Left lung (tissue), 10 donors: ENCODE results near the gene CCDC170. TPM values are rescaled to one million over a fixed set of nuclear protein-coding genes. Genes with fewer than 3 reads are reported as not detected.

Source experiments
- ATAC-seq: fragments of 200-7000 bp; cut with Tn5 transposase; one replicate; pipeline ENCODE4 v1.9.1; 2020; ENCODE audit warnings: moderate library complexity
- DNase-seq, 4 donors: peaks; one replicate each; pipeline ENCODE4 v3.0.0-alpha.2; 2013 to 2020
- H3K27ac ChIP-seq, 2 donors: fragments of 200-600 bp; sonication (generic) in 1 of 2; one replicate each; pipeline versions ENCODE4 v1.5.0 to v1.8.0; 2020 to 2021
- H3K27me3 ChIP-seq, 2 donors: fragments of 200-600 bp; sonication (generic) in 1 of 2; one replicate each; pipeline versions ENCODE4 v1.5.0 to v1.8.0; 2020 to 2021
- H3K36me3 ChIP-seq, 2 donors: fragments of 200-600 bp; sonication (generic) in 1 of 2; one replicate each; pipeline versions ENCODE4 v1.5.0 to v1.8.0; 2020 to 2021
- H3K4me1 ChIP-seq, 2 donors: fragments of 200-600 bp; one replicate each; pipeline ENCODE4 v1.8.0; 2021
- H3K4me3 ChIP-seq, 2 donors: fragments of 200-600 bp; sonication (generic) in 1 of 2; one replicate each; pipeline versions ENCODE4 v1.5.0 to v1.8.0; 2020 to 2021; ENCODE audit warnings: mild to moderate bottlenecking in 1 of 2
- H3K9me3 ChIP-seq, 2 donors: fragments of 200-600 bp; sonication (generic) in 1 of 2; one replicate each; pipeline versions ENCODE4 v1.5.0 to v1.8.0; 2020 to 2021
- CTCF ChIP-seq, 2 donors: fragments of 200-600 bp; sonication (generic) in 1 of 2; IDR thresholded peaks; one replicate each; pipeline versions ENCODE4 v1.5.0 to v1.8.0; 2021; ENCODE audit warnings: antibody characterized with exemption in 2 of 2
- intact Hi-C, 2 donors: fragments of 100-400 bp; cut with DNase I; formaldehyde crosslinking; loops; one replicate each; pipeline versions ENCODE4 v1.11.2 to v1.14.2; 2022
- polyA plus RNA-seq, 6 donors: library from polyadenylated mRNA; unstranded; fragments of 120-200 nt; gene quantifications; one replicate each; pipeline ENCODE4 v1.2.1, GENCODE V29; 2013; ENCODE audit not compliant: insufficient read length in 6 of 6
- total RNA-seq, 2 donors: library from RNA; stranded (reverse); fragmentation: NEBNext Ultra II Directional; extraction: Animal tissue kit (Norgen Biotek cat#: 25700); gene quantifications; one replicate each; pipeline ENCODE4 v1.2.1, GENCODE V29; 2021
- donor health status: DM: no; HTN: yes; CAD: no.
- donor health status: DM: no; HTN: no; CAD: no.

CCDC170 gene
- total and polyA plus RNA-seq, 8 donors = 1.3 to 8.2 (median 4.4) TPM

GRCh38 chr6:151624481-151624880, 130.7 kb downstream of the CCDC170 start:
- H3K4me1 ChIP-seq = no peaks in the 10 kb centered on the region
- H3K27ac ChIP-seq = no peak overlapping the region
- intact Hi-C loops = no loop called here
- DNase-seq (no peak), ATAC-seq (no peak)
- no peak overlapping the region for H3K4me3 ChIP-seq
- H3K36me3 ChIP-seq = no peaks in the 10 kb centered on the region
- H3K27me3 ChIP-seq = peaks cover 0 to 3% of the 10 kb centered on the region in 2 donors
- no peak for TF ChIP-seq CTCF (IDR thresholded peaks at IDR 0.05)
- no peaks in the 10 kb centered on the region for H3K9me3 ChIP-seq

GRCh38 chr6:151624900-151625536, 131.2 kb downstream of the CCDC170 start:
- H3K9me3 ChIP-seq = no peaks in the 10 kb centered on the region
- no peak overlapping the region for H3K4me3 ChIP-seq
- ATAC-seq (no peak), DNase-seq (no peak)
- no peaks in the 10 kb centered on the region for H3K4me1 ChIP-seq
- no peaks in the 10 kb centered on the region for H3K36me3 ChIP-seq
- TF ChIP-seq CTCF (IDR thresholded peaks at IDR 0.05) = no peak
- intact Hi-C loops = no loop called here
- no peak overlapping the region for H3K27ac ChIP-seq
- peaks cover 0 to 3% of the 10 kb centered on the region in 2 donors for H3K27me3 ChIP-seq

- peak; percentile 50 for ATAC-seq
- no peak for TF ChIP-seq CTCF (IDR thresholded peaks at IDR 0.05)
- DNase-seq = no peak
- peaks cover 0 to 3% of the 10 kb centered on the region in 2 donors for H3K27me3 ChIP-seq
- H3K36me3 ChIP-seq = no peaks in the 10 kb centered on the region
- intact Hi-C loops = no loop called here
- no peaks in the 10 kb centered on the region for H3K9me3 ChIP-seq
- H3K4me3 ChIP-seq = no peak overlapping the region
- H3K4me1 ChIP-seq = no peaks in the 10 kb centered on the region
- H3K27ac ChIP-seq = no peak overlapping the region
Observed at GRCh38 chr6:151627689-151628444, 134.1 kb downstream of the CCDC170 start.

- intact Hi-C loops = no loop called here
- Histone ChIP-seq H3K4me1 (no peaks in the 10 kb centered on the region), H3K36me3 (no peaks in the 10 kb centered on the region), H3K27ac (no peak overlapping the region), H3K9me3 (no peaks in the 10 kb centered on the region), H3K4me3 (no peak overlapping the region), H3K27me3 (no peaks in the 10 kb centered on the region)
- no peak for TF ChIP-seq CTCF (IDR thresholded peaks at IDR 0.05)
- no peak for ATAC-seq
- no peak for DNase-seq
Observed at GRCh38 chr6:151629791-151630190, 136.0 kb downstream of the CCDC170 start.

- Histone ChIP-seq H3K4me1 (no peaks in the 10 kb centered on the region), H3K27me3 (no peaks in the 10 kb centered on the region), H3K36me3 (no peaks in the 10 kb centered on the region), H3K4me3 (no peak overlapping the region), H3K27ac (no peak overlapping the region), H3K9me3 (no peaks in the 10 kb centered on the region)
- DNase-seq = no peak
- intact Hi-C loops = no loop called here
- no peak for ATAC-seq
- no peak for TF ChIP-seq CTCF (IDR thresholded peaks at IDR 0.05)
Observed at GRCh38 chr6:151630387-151630786, 136.6 kb downstream of the CCDC170 start.
